Astrocyte of the cerebellum (primary cell): ENCODE results near the gene B3GAT2.

Source experiments
- DNase-seq: peaks from one replicate; pipeline ENCODE4 v3.0.0-alpha.2; 2011; ENCODE audit warnings: low read depth
- H3K4me3 ChIP-seq: 2 replicates; pipeline ENCODE4 v1.5.1; 2011; ENCODE audit warnings: mild to moderate bottlenecking, low read depth, low read length, moderate library complexity
- in situ Hi-C: cut with HindIII; loops from 2 replicates; pipeline ENCODE4 v1.10.0; 2017; ENCODE audit warnings: low sequenced_read_pairs
- TF ChIP-seq, protein P1 (sequence below): IDR thresholded peaks from 2 replicates; pipeline ENCODE4 v1.5.1; 2012; ENCODE audit warnings: low read length, low read depth, moderate library complexity, mild to moderate bottlenecking; ENCODE audit errors: missing control alignments

B3GAT2 gene

DNA sequence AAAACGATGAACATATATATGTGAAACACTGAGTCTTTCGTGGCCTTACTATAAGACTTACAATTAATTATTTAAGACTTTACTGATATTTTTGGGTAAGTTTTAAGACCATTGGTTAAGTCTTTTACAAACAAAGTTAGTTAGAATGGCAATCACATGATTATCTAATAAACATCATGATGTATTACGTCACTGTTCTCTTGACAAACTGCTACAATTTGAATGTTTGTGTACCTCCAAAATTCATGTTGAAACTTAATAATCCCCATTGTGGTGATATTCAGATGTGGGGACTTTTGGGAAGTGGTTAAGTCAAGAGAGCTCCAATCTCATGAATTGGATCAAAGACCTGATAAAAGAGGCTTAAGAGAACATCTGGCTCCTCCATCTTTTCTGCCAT is 25.9 kb upstream of the B3GAT2 start:
- H3K4me3 ChIP-seq: no peak overlapping the region
- no peak for DNase-seq
- TF ChIP-seq, protein P1, sequence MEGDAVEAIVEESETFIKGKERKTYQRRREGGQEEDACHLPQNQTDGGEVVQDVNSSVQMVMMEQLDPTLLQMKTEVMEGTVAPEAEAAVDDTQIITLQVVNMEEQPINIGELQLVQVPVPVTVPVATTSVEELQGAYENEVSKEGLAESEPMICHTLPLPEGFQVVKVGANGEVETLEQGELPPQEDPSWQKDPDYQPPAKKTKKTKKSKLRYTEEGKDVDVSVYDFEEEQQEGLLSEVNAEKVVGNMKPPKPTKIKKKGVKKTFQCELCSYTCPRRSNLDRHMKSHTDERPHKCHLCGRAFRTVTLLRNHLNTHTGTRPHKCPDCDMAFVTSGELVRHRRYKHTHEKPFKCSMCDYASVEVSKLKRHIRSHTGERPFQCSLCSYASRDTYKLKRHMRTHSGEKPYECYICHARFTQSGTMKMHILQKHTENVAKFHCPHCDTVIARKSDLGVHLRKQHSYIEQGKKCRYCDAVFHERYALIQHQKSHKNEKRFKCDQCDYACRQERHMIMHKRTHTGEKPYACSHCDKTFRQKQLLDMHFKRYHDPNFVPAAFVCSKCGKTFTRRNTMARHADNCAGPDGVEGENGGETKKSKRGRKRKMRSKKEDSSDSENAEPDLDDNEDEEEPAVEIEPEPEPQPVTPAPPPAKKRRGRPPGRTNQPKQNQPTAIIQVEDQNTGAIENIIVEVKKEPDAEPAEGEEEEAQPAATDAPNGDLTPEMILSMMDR: no peak
- in situ Hi-C loops: no loop called here

DNA sequence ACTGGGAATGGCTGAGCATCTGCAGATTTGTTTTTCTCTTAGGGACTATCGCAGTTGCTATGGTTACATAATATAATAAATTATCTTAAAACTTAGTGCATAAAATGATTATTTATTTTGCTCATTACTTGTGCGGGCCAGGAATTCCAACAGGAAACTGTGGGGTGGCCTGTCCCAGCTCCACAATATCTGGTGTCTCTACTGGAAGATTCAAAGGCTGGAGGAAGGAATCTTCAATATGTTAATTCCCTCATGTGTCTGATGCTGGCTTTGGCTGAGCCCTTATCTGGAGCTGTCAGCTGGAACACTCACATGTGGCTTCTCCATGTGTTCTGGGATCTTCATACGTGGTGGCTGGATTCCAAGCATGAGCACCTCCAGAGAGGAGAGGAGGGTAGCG is 23.9 kb upstream of the B3GAT2 start:
- DNase-seq: no peak
- in situ Hi-C loops: no loop called here
- H3K4me3 ChIP-seq: no peak overlapping the region
- TF ChIP-seq, protein P1: no peak

DNA sequence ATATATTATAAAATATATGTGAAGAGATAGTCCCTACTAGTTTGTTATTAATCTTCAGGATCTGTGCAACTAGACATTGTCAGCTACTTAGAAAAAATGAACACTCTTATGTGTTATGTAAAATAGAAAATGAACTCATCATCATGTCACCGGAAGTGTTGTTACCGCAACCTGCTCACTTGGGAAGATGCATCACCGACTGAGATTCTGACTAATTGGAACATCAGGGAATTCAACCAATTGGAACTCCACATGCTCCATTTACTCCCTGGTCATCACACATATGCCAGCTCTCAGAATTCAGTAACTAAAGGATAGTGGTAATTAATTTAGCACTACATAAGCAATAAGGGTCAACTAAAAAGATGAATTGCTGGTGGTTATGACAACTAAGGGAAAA is 16.7 kb upstream of the B3GAT2 start:
- DNase-seq: no peak
- in situ Hi-C loops: no loop called here
- TF ChIP-seq, protein P1: no peak

DNA sequence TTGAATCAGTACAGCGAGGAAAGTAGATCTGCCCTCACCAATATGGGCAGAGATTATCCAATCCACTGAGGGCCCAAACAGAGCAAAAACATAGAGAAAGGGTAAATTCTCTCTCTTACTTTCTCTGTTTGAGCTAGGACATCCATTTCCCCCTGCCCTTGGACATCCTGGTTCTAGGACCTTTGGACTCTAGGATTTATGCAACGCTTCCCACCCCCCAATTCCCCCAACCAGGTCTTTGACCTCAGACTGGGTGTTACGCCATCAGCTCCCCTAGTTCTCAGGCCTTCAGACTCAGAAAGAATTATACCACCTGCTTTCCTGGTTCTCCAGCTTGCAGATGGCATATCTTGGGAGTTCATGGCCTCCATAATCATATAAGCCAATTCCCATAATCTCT is 10.2 kb upstream of the B3GAT2 start:
- H3K4me3 ChIP-seq: no peak overlapping the region
- in situ Hi-C loops: no loop called here
- TF ChIP-seq, protein P1: no peak
- no peak for DNase-seq

More for the DNA sequence above, 16.7 kb upstream of the B3GAT2 start:
- H3K4me3 ChIP-seq: no peak overlapping the region

DNA sequence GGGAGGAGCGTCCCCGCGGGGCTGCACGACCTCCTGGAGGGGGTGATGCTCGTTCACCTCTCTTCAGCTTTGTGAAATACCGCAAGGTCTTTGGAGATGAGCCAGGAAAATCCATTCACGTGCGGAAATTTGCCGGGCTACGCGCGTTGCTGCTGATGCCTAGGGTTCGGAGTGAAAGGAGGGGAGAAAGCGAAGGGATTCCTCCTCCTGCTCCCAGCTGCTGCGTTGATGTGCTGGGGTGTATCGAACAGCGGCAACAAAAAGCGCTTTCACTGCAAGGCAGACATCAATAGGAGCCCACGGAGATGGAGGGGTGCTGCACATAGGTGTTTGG is 391 bp upstream of the B3GAT2 start:
- TF ChIP-seq, protein P1: no peak
- in situ Hi-C loops: no loop called here
- H3K4me3 ChIP-seq: peak overlapping the region; percentile 47
- no peak for DNase-seq

DNA sequence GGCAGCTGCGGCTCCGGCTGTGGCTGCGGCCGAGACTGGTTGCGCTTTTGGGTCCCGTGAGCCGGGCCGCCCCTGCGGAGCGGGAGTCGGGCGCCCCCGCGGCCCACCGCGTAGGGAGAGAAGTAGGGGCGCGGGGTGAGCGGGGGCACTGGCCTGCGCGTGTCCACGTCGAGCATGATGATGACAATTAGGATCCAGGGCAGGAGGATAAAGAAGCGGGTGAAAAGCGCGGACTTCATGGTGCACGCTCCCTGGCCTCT is 739 bp downstream of the B3GAT2 start:
- peak overlapping the region; percentile 47 for H3K4me3 ChIP-seq
- no peak for DNase-seq
- TF ChIP-seq, protein P1: no peak
- in situ Hi-C loops: no loop called here

DNA sequence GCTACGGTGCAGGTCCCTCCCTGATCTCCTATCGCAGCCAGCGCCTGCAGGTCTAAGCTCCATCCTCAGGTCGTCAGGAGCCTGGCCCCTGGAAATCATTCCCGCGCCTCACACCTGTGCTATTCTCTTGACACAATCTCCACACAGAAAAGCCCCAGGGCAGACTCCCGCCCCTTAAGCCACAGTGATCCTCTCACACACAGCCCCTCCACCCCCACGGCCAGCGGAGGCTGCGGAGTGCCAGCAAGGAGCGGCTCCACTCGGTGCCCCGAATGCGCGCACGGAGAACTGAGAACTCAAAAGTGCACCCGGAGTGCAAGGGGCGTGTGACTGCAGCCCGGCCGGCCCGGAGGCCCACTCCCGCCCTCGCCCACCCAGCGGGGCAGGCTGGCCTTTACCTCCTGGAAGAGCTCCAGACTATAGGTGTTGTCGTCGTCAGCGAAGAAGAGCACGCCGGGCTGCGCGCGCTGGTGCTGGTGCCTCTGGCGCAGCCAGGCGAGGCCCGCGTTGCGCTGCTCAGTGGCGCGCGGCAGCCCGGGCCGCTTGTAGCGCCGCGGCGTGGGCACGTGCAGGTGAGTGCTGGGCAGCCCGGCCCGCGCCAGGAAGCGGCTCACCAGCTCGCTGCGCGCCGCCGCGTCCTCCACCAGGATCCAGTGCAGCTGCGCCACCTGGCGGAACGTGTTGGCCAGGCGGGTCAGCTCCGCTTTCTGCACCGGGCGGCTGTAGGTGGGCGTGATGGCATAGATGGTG is 1.2 kb downstream of the B3GAT2 start:
- TF ChIP-seq, protein P1: peak; percentile 77
- DNase-seq: peak; percentile 52
- in situ Hi-C loops: no loop called here
- peak overlapping the region; percentile 47 for H3K4me3 ChIP-seq
